ENCODE measurements around the gene IFI27L2. TPM values are rescaled to one million over a fixed set of nuclear protein-coding genes. Genes with fewer than 3 reads are reported as not detected.
A peak's percentile ranks its signal among the peaks of the same experiment; 100 is the strongest.

The IFI27L2 gene
- total and polyA plus RNA-seq, 4 donors, result 1.7 to 7.2 (median 6.1) TPM

GRCh38 chr14:94080621-94081385 is 48.6 kb downstream of the IFI27L2 start, which contains the start of the genes DDX24 and IFI27L1:
Gene DDX24 (minus strand): TSS chr14:94081202. CDS start chr14:94079742, 1,460 bp downstream.
Gene IFI27L1 (plus strand): TSS chr14:94081310. CDS start chr14:94096938, 15,628 bp downstream.
- Histone ChIP-seq H3K9me3 (ENCODE audit: control insufficient read depth in 4 of 4, low read length in 3 of 4) (no peaks in the 10 kb centered on the region), H3K36me3 (ENCODE audit: control insufficient read depth in 4 of 4, insufficient read depth in 3 of 4, low read depth in 1 of 4, low read length in 3 of 4) (peaks cover 3 to 20% (median 8%) of the 10 kb centered on the region in 4 donors), H3K4me1 (ENCODE audit: control insufficient read depth in 4 of 4, insufficient read depth in 4 of 4, low read length in 3 of 4) (peaks cover 12 to 39% (median 28%) of the 10 kb centered on the region in 4 donors), H3K27me3 (ENCODE audit: control insufficient read depth in 4 of 4, insufficient read depth in 4 of 4, low read length in 3 of 4) (no peaks in the 10 kb centered on the region), H3K9ac (ENCODE audit: low read depth in 1 of 2, low read length in 2 of 2) (peak within 1 kb of the TSS; percentile 93 to 99), H3K4me3 (ENCODE audit: low read depth in 1 of 3, low read length in 3 of 3) (peak within 1 kb of the TSS; percentile 77 to 96 (median 93)), H3K27ac (ENCODE audit: low read depth in 1 of 2, low read length in 2 of 2) (peak within 1 kb of the TSS; percentile 81 to 93)
- DNase-seq (ENCODE audit: low spot score), result peak; percentile 96
- no peak for TF ChIP-seq CTCF (IDR thresholded peaks at IDR 0.05; ENCODE audit: low read depth, low read length, missing input control)
- peak; percentile 74 for TF ChIP-seq SP1 (IDR thresholded peaks at IDR 0.05)
- TF ChIP-seq FOXA2 (IDR thresholded peaks at IDR 0.05), result no peak
- peak; percentile 85 for TF ChIP-seq TAF1 (conservative IDR thresholded peaks at IDR 0.05)
- peak in 1 of 2 donors; percentile 32 for TF ChIP-seq RAD21 (IDR thresholded peaks at IDR 0.05)
- TF ChIP-seq GABPA (IDR thresholded peaks at IDR 0.05 in 1 of 2, conservative IDR thresholded peaks at IDR 0.05 in 1 of 2), result peak; percentile 82 to 94
- TF ChIP-seq YY1 (IDR thresholded peaks at IDR 0.05), result peak; percentile 82
- TF ChIP-seq MAX (IDR thresholded peaks at IDR 0.05), result peak; percentile 77
- no peak for TF ChIP-seq RXRA (IDR thresholded peaks at IDR 0.05)
- no peak for TF ChIP-seq ZBTB33 (IDR thresholded peaks at IDR 0.05)
- TF ChIP-seq ATF3 (IDR thresholded peaks at IDR 0.05), result no peak
- peak; percentile 85 for TF ChIP-seq REST (IDR thresholded peaks at IDR 0.05)
- WGBS, result under 1% methylated on average over 77 of the region's 77 CpGs
